ENCODE measurements around the gene ARR3.
A peak's percentile ranks its signal among the peaks of the same experiment; 100 is the strongest.
"Not testable (repeated sequence)": the region's sequence is repeated elsewhere in the genome, so short reads cannot be mapped to it uniquely, and the experiment has no call there.

The ARR3 gene

DNA sequence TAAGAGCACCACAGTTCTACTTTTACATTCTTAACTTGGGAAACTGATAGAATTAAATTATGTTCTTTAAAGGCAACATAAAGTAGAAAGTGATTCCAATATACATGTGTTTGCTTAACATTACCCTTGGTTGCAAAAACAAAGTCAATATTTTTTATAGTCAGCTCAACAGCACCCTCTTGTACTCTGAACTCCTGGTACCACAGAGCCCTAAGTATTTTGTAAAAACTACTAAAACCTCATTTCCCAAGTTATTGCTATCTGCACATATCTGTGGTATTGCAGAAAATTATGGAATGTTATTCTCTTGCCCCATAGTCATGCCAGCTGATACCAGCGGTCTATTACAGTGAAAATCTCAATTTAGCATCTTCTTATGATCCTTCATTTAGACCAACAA is 24.7 kb downstream of the ARR3 start:
- no peak overlapping the region for H3K4me3 ChIP-seq (ENCODE audit: control insufficient read depth, low read depth, low read length)
- DNase-seq (ENCODE audit: low read depth), result no peak
- TF ChIP-seq, protein P1, sequence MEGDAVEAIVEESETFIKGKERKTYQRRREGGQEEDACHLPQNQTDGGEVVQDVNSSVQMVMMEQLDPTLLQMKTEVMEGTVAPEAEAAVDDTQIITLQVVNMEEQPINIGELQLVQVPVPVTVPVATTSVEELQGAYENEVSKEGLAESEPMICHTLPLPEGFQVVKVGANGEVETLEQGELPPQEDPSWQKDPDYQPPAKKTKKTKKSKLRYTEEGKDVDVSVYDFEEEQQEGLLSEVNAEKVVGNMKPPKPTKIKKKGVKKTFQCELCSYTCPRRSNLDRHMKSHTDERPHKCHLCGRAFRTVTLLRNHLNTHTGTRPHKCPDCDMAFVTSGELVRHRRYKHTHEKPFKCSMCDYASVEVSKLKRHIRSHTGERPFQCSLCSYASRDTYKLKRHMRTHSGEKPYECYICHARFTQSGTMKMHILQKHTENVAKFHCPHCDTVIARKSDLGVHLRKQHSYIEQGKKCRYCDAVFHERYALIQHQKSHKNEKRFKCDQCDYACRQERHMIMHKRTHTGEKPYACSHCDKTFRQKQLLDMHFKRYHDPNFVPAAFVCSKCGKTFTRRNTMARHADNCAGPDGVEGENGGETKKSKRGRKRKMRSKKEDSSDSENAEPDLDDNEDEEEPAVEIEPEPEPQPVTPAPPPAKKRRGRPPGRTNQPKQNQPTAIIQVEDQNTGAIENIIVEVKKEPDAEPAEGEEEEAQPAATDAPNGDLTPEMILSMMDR (conservative IDR thresholded peaks at IDR 0.05; ENCODE audit: control insufficient read depth, insufficient read depth, low read depth, low read length), result no peak

DNA sequence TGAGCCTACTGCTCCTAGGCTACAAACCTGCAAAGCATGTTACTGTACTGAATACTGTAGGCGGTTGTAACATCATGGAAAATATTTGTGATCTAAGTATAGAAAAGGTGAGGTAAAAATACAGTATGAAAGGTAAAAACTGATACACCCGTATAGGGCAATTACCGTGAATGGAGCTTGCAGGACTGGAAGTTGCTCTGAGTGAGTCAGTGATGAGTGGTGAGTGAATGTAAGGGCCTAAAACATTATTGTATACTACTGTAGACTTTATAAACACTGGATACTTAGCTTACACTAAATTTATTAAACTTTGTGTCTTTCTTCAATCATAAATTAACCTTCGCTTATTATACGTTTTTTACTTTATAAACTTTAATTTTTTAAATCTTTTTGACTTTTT is 25.5 kb downstream of the ARR3 start:
- peak; percentile 36 for DNase-seq (ENCODE audit: low read depth)
- TF ChIP-seq, protein P1 (conservative IDR thresholded peaks at IDR 0.05; ENCODE audit: control insufficient read depth, insufficient read depth, low read depth, low read length), result no peak
- no peak overlapping the region for H3K4me3 ChIP-seq (ENCODE audit: control insufficient read depth, low read depth, low read length)

DNA sequence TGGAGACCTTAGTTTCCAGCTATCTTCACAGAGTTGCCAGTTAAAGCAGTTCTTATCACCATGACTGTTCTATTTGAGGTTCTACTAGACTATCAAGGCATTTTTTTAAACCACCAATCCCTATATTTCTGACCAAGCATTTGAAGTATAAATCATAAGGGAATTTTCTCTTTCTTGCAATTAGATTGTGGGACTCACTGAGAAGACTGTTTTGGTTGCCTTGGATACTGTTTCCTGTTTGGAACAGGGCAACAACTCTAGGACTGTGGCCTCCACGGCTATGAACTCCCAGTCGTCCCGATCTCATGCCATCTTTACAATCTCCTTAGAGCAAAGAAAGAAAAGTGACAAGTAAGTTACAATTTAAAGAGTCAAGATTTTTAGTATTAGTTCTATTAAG is 33.6 kb downstream of the ARR3 start:
- H3K4me3 ChIP-seq (ENCODE audit: control insufficient read depth, low read depth, low read length), result no peak overlapping the region
- TF ChIP-seq, protein P1 (conservative IDR thresholded peaks at IDR 0.05; ENCODE audit: control insufficient read depth, insufficient read depth, low read depth, low read length), result no peak
- peak; percentile 18 for DNase-seq (ENCODE audit: low read depth)

DNA sequence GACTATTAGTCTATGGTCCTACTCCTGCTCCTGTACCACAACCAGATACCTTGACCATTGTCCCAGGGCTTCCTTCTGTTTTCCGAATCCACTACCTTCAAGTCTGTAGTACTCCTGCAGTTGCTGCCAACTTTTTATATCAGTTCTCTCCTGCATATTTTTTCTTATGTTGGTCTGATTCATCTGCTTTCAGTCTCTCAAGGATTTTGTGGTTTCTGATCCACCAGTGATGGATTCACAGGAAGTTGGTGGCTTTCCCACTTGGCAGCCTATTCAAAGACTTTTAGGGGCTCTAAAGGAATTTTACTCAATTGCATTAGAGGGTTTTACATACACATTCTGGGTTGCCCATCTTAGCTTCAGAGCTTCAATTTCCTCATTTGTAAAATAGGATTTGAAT is 45.4 kb downstream of the ARR3 start:
- H3K4me3 ChIP-seq (ENCODE audit: control insufficient read depth, low read depth, low read length), result no peak overlapping the region
- TF ChIP-seq, protein P1 (conservative IDR thresholded peaks at IDR 0.05; ENCODE audit: control insufficient read depth, insufficient read depth, low read depth, low read length), result no peak
- peak; percentile 48 for DNase-seq (ENCODE audit: low read depth)

DNA sequence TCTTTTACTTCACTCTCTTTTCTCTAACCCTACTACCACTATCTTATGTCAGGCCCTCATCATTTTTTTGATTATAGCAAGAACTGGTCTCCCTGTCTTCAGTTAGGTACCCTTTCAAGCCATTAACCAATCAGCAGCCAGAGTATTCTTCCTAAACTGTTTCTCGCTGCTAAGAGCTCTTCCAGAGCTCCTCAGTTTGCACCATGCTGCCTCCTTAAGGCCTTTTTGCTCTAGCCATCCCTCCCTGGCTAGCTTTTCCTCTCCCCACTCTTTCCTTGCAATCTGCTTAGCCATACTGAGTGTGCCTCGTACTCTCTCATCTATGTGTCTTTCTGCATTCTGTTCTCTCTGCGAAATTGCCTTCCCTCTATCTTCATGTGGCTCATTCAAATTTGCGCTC is 54.6 kb downstream of the ARR3 start:
- DNase-seq (ENCODE audit: low read depth), result no peak
- TF ChIP-seq, protein P1 (conservative IDR thresholded peaks at IDR 0.05; ENCODE audit: control insufficient read depth, insufficient read depth, low read depth, low read length), result no peak

DNA sequence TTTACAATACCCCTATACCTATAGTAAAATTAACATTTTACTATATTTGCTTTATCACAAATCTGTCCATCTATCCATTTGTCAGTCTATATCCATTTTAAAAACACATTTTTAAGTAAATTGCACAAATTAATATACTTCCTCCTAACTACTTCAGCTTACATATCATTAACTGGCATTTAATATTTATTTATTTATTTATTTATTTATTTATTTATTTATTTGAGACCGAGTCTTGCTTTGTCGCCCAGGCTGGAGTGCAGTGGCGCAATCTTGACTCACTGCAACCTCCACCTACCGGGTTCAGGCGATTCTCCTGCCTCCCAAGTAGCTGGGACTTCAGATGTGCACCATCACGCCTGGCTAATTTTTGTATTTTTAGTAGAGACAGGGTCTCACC is 55.5 kb downstream of the ARR3 start:
- H3K4me3 ChIP-seq (ENCODE audit: control insufficient read depth, low read depth, low read length), result not testable (repeated sequence)

More for the DNA sequence above, 54.6 kb downstream of the ARR3 start:
- no peak overlapping the region for H3K4me3 ChIP-seq (ENCODE audit: control insufficient read depth, low read depth, low read length)

DNA sequence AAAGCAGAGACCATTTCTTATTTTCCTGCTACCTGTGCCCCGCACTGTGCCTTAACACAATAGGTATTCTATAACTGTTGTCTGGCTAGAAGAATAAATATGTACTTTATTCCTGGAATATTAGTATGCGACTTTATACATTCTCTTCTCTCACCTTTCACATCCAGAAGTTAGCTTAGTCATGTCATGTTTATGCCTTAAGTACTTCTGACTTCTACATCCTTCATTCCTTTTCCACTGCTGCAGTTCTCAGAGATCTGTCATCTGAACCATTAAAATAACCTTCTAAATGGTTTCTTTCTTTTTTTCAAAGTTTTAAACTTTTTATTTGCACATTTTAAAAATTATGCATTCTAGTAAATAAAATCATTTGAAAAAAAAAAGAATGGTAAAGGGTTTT is 56.2 kb downstream of the ARR3 start:
- DNase-seq (ENCODE audit: low read depth), result no peak
- TF ChIP-seq, protein P1 (conservative IDR thresholded peaks at IDR 0.05; ENCODE audit: control insufficient read depth, insufficient read depth, low read depth, low read length), result no peak
- no peak overlapping the region for H3K4me3 ChIP-seq (ENCODE audit: control insufficient read depth, low read depth, low read length)

More for the DNA sequence above, 55.5 kb downstream of the ARR3 start:
- DNase-seq (ENCODE audit: low read depth), result not testable (repeated sequence)

Measured in fibroblast of mammary gland (primary cell).